NCI-H1417 treated with DMSO at 0.1 percent for 48 hours (cell line): ENCODE data around the gene PHF2.

Source experiments
- DNase-seq: peaks from one replicate; lab custom pipeline; 2025; lab: John Stamatoyannopoulos, UW

PHF2 gene

GRCh38 chr9:93587284-93587650 is 10.9 kb downstream of the PHF2 start:
- no peak for DNase-seq

- no peak for DNase-seq
Measured at GRCh38 chr9:93587651-93588347, 11.4 kb downstream of the PHF2 start.

GRCh38 chr9:93588641-93589609 is 12.5 kb downstream of the PHF2 start:
- no peak for DNase-seq

GRCh38 chr9:93589688-93590087 is 13.3 kb downstream of the PHF2 start:
- no peak for DNase-seq

- no peak for DNase-seq
Measured at GRCh38 chr9:93590609-93591234, 14.3 kb downstream of the PHF2 start.

GRCh38 chr9:93591301-93592007 is 15.1 kb downstream of the PHF2 start:
- no peak for DNase-seq

- no peak for DNase-seq
Measured at GRCh38 chr9:93592008-93592642, 15.7 kb downstream of the PHF2 start.

DNA sequence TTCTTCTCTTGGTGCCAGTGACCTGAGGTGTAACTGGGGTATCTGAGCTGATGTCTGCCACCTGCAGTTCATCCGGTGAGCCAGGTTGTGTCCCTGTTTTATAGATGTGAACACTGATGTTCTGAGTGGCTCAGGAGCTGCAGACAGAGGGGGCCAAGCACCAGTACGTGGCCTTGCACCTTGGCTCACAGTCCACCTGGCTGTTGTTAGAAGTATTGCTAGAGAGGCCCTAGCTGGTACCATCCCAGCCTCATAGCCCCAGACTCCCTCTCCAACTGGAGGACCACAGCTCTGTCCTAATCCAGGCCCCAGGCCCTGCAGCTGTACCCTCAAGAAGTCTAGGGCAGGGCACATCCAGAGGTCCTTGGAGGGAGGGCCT is 16.2 kb downstream of the PHF2 start:
- DNase-seq: no peak

GRCh38 chr9:93593144-93593658 is 16.8 kb downstream of the PHF2 start:
- no peak for DNase-seq

GRCh38 chr9:93594041-93594756 is 17.8 kb downstream of the PHF2 start:
- no peak for DNase-seq

GRCh38 chr9:93595461-93595860 is 19.1 kb downstream of the PHF2 start:
- no peak for DNase-seq

GRCh38 chr9:93595861-93596365 is 19.5 kb downstream of the PHF2 start:
- no peak for DNase-seq

GRCh38 chr9:93596399-93596798 is 20.0 kb downstream of the PHF2 start:
- DNase-seq: no peak

- DNase-seq: no peak
Measured at GRCh38 chr9:93597142-93597706, 20.8 kb downstream of the PHF2 start.

DNA sequence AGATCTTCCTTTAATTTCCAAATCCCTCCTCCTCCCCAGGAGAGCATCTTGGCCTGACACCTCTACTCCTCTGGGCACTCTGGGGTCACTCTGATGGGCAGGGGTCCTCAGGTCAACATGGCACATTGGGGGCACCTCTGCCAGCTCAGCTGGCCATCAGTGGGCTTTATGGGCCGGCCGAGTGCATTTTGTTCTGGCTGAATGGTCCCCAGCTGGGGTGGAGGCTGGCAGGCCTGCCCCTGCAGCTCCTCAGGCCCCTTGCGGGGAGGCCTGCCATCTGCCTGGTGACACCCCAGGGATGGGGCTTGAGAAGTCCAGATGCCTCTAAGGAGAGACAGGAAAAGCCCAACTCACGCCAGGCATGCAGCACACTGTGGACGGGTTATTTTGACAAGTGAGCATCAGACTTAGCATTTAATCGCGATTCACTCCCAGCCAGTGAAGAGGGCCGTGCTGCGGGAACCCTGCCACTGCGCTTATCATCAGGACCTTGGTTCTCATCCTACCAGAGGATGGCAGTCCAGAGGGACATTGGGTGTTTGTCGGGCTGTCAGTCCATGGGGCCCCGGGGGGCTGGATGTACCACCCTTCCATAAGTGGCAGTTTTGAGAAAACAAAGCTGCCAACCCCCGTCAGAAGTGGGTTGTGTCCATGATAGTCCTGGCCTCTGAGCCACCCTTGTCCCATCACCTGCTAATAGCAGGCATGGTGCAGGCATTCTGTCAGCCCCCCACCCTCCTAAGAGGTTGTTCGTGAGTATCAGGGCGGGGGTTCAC is 21.7 kb downstream of the PHF2 start:
- no peak for DNase-seq

- DNase-seq: no peak
Measured at GRCh38 chr9:93598647-93599241, 22.4 kb downstream of the PHF2 start.

- no peak for DNase-seq
Measured at GRCh38 chr9:93599571-93600403, 23.4 kb downstream of the PHF2 start.

- peak; percentile 46 for DNase-seq
Measured at GRCh38 chr9:93600504-93600903, 24.1 kb downstream of the PHF2 start.
